HepG2 (cell line): Measurements from ENCODE around the gene CABLES1. TPM values are rescaled to one million over a fixed set of nuclear protein-coding genes. Genes with fewer than 3 reads are reported as not detected.

ENCODE experiments used
- ATAC-seq: fragments of 200-7000 bp; cut with Tn5 transposase; 3 replicates; pipeline ENCODE4 v1.9.1; 2020; ENCODE audit warnings: mild to moderate bottlenecking, moderate library complexity
- BruUV-seq: library from RNA; stranded (reverse); fragments of 400-500 nt; replicated peaks from 2 replicates; lab custom pipeline; 2021; lab: Mats Ljungman, UMichigan
- CTCF ChIA-PET: fragments of 300-600 bp; formaldehyde crosslinking; extraction: SDS; loops from one replicate; lab custom pipeline; 2021; ENCODE audit warnings: low total read pairs, inconsistent platforms, low intra/inter-chr PET ratio; lab: Yijun Ruan, JAX
- POLR2A ChIA-PET: fragments of 350-600 bp; sonication (Branson Sonifier 250); formaldehyde crosslinking; loops from one replicate; lab custom pipeline; 2020; ENCODE audit warnings: antibody characterized with exemption, inconsistent platforms; lab: Yijun Ruan, JAX
- DNase-seq: peaks from one replicate; pipeline ENCODE4 v3.0.0-alpha.2; 2015; ENCODE audit warnings: low spot score
- FAIRE-seq: peaks from 3 replicates; lab custom pipeline; 2011; peaks lifted over from hg19 to GRCh38; lab: Jason Lieb, UNC
- H2AFZ ChIP-seq: one replicate; pipeline ENCODE4 v1.6.1; 2011; ENCODE audit warnings: low read length, inconsistent platforms
- H3K27ac ChIP-seq: fragments of 300-600 bp; 3 replicates; pipeline ENCODE4 v1.8.0; 2011; ENCODE audit warnings: mixed run types, mild to moderate bottlenecking, mixed read lengths, low read length, inconsistent platforms; ENCODE audit not compliant: insufficient read depth; ENCODE audit errors: extremely low read length
- H3K27me3 ChIP-seq, 2 experiments: fragments of 200-600 bp in 1 of 2; 2 replicates in 1 of 2; 3 replicates in 1 of 2; pipeline versions ENCODE4 v1.6.0 to v1.8.0; 2011; ENCODE audit warnings: low read length in 2 of 2, mild to moderate bottlenecking in 2 of 2, moderate library complexity in 2 of 2, inconsistent platforms in 1 of 2; ENCODE audit not compliant: insufficient read depth in 2 of 2, control insufficient read depth in 1 of 2
- H3K36me3 ChIP-seq, 2 experiments: fragments of 200-600 bp in 1 of 2; replicated peaks in 1 of 2; 2 replicates in 1 of 2; 3 replicates in 1 of 2; pipeline versions ENCODE4 v1.5.1 to v1.8.0; 2011; ENCODE audit warnings: low read length in 2 of 2, inconsistent platforms in 1 of 2; ENCODE audit not compliant: insufficient read depth in 2 of 2, control insufficient read depth in 1 of 2
- H3K4me1 ChIP-seq: 2 replicates; pipeline ENCODE4 v1.5.1; 2012; ENCODE audit warnings: low read length, inconsistent platforms; ENCODE audit not compliant: insufficient read depth
- H3K4me2 ChIP-seq: 2 replicates; pipeline ENCODE4 v1.6.0; 2011; ENCODE audit warnings: low read depth, low read length, inconsistent platforms
- H3K4me3 ChIP-seq, 3 experiments: fragments of 200-600 bp in 1 of 3; sonication (generic), shearing (Covaris generic) in 1 of 3; replicated peaks in 1 of 3; 2 replicates each; pipeline ENCODE4 v1.5.1; 2011 to 2016; ENCODE audit warnings: low read length in 3 of 3, inconsistent platforms in 2 of 3, low read depth in 2 of 3, mild to moderate bottlenecking in 2 of 3, control low read depth in 1 of 3, mixed read lengths in 1 of 3; ENCODE audit not compliant: insufficient read depth in 1 of 3
- H3K79me2 ChIP-seq: one replicate; pipeline ENCODE4 v1.6.1; 2011; ENCODE audit warnings: low read length, inconsistent platforms; ENCODE audit not compliant: insufficient read depth
- H3K9ac ChIP-seq: 2 replicates; pipeline ENCODE4 v1.6.0; 2011; ENCODE audit warnings: mild to moderate bottlenecking, low read depth, low read length, inconsistent platforms; ENCODE audit not compliant: insufficient read depth
- H3K9me3 ChIP-seq: 2 replicates; pipeline ENCODE4 v1.5.1; 2012; ENCODE audit warnings: mild to moderate bottlenecking, low read length
- H4K20me1 ChIP-seq: 2 replicates; pipeline ENCODE4 v1.6.0; 2011; ENCODE audit warnings: inconsistent platforms, mild to moderate bottlenecking, low read length, moderate library complexity; ENCODE audit not compliant: insufficient read depth
- FOXJ3 ChIP-seq: sonication (generic); formaldehyde crosslinking; IDR thresholded peaks from 2 replicates; pipeline ENCODE4 v1.4.0; 2020; ENCODE audit warnings: missing genetic modification reagents, mild to moderate bottlenecking, borderline replicate concordance
- MZF1 ChIP-seq: sonication (generic); formaldehyde crosslinking; IDR thresholded peaks from 2 replicates; pipeline ENCODE4 v1.8.1; 2023; ENCODE audit warnings: mild to moderate bottlenecking, missing genetic modification reagents, borderline replicate concordance
- POLR2A ChIP-seq, 2 experiments: IDR thresholded peaks; 2 replicates each; pipeline ENCODE4 v1.6.1; 2011; ENCODE audit warnings: low read depth in 2 of 2, low read length in 2 of 2, mild to moderate bottlenecking in 1 of 2, moderate library complexity in 1 of 2; ENCODE audit not compliant: insufficient read depth in 1 of 2
- PRMT3 ChIP-seq: sonication (generic); formaldehyde crosslinking; IDR thresholded peaks from 2 replicates; pipeline ENCODE4 v1.8.1; 2022; ENCODE audit warnings: low read depth, mild to moderate bottlenecking, moderate library complexity, missing genetic modification reagents, borderline replicate concordance
- THAP7 ChIP-seq: sonication (generic); formaldehyde crosslinking; IDR thresholded peaks from 2 replicates; pipeline ENCODE4 v1.8.1; 2023; ENCODE audit warnings: mild to moderate bottlenecking, missing genetic modification reagents
- TMF1 ChIP-seq: sonication (generic); formaldehyde crosslinking; IDR thresholded peaks from 2 replicates; pipeline ENCODE4 v1.8.1; 2022; ENCODE audit warnings: low read depth, missing genetic modification reagents
- ZNF224 ChIP-seq: sonication (generic); formaldehyde crosslinking; IDR thresholded peaks from 2 replicates; pipeline ENCODE4 v1.5.0; 2020; ENCODE audit warnings: mild to moderate bottlenecking, missing genetic modification reagents
- ZNF329 ChIP-seq: sonication (generic); formaldehyde crosslinking; IDR thresholded peaks from 2 replicates; pipeline ENCODE4 v1.9.0; 2021; ENCODE audit warnings: low read depth, mild to moderate bottlenecking, missing genetic modification reagents
- ZNF512 ChIP-seq: sonication (generic); formaldehyde crosslinking; IDR thresholded peaks from 2 replicates; pipeline ENCODE4 v1.4.0; 2020; ENCODE audit warnings: mild to moderate bottlenecking, missing genetic modification reagents
- ZNF598 ChIP-seq: sonication (generic); formaldehyde crosslinking; IDR thresholded peaks from 2 replicates; pipeline ENCODE4 v1.5.1; 2020; ENCODE audit warnings: mild to moderate bottlenecking, missing genetic modification reagents, borderline replicate concordance
- ZNF652 ChIP-seq: IDR thresholded peaks from 2 replicates; pipeline ENCODE4 v1.6.1; 2016; ENCODE audit warnings: low read depth, borderline replicate concordance
- ZSCAN31 ChIP-seq: sonication (generic); formaldehyde crosslinking; IDR thresholded peaks from 2 replicates; pipeline ENCODE4 v1.5.0; 2020; ENCODE audit warnings: low read depth, mild to moderate bottlenecking, missing genetic modification reagents
- WGBS: methylation state at CpG from one replicate; pipeline ENCODE4 v1.1.6; 2017; ENCODE audit warnings: low lambda C conversion rate; 5-methylcytosine and 5-hydroxymethylcytosine counted together
- in situ Hi-C: cut with HindIII; loops from 2 replicates; pipeline ENCODE4 v1.10.0; 2017; ENCODE audit warnings: low pct_unique_long_range_greater_than_20kb; ENCODE audit not compliant: extremely low pct_ligation_motif_present
- intact Hi-C: fragments of 100-400 bp; cut with micrococcal nuclease; formaldehyde crosslinking; loops from one replicate; pipeline ENCODE4 v1.10.0; 2022; ENCODE audit not compliant: unreplicated experiment
- polyA plus RNA-seq, 8 experiments: library from polyadenylated mRNA; depleted of rRNA in 3 of 8; stranded (reverse) in 7 of 8; unstranded in 1 of 8; fragments of >200 nt; fragmentation: Illumina TruSeq in 4 of 8; extraction: Trizol in 4 of 8; gene quantifications; 2 replicates each; pipeline versions ENCODE4 v1.2.1 to v1.2.3, GENCODE V29; 2011 to 2016; ENCODE audit warnings: low read depth in 4 of 8, missing spikeins in 1 of 8, mixed read lengths in 1 of 8; ENCODE audit not compliant: insufficient read depth in 1 of 8
- total RNA-seq, 5 experiments: library from RNA; depleted of rRNA; stranded (reverse); fragments of >200 nt; fragmentation: Illumina TruSeq; extraction: Trizol; gene quantifications; 2 replicates each; pipeline ENCODE4 v1.2.3, GENCODE V29; 2016; ENCODE audit warnings: low read depth in 1 of 5
- TF ChIP-seq, protein P1 (sequence below): sonication (generic); formaldehyde crosslinking; IDR thresholded peaks from 2 replicates; pipeline ENCODE4 v1.4.0; 2020; ENCODE audit warnings: missing genetic modification reagents

Gene CABLES1
- total and polyA plus RNA-seq, 2 of the 13 experiments (the other 11 are each of a cell fraction or from before 2014, with no cell fraction given) = 14.7 to 25.8 TPM

- POLR2A ChIA-PET = interaction anchor here (0.8 to 1.5 kb wide), 2 partner anchors 87 to 93 kb away, joined by 4 to 5 read pairs; partner anchors contain the start of gene CABLES1
Observed at GRCh38 chr18:23228102-23229061, 93.1 kb downstream of the CABLES1 start.

DNA sequence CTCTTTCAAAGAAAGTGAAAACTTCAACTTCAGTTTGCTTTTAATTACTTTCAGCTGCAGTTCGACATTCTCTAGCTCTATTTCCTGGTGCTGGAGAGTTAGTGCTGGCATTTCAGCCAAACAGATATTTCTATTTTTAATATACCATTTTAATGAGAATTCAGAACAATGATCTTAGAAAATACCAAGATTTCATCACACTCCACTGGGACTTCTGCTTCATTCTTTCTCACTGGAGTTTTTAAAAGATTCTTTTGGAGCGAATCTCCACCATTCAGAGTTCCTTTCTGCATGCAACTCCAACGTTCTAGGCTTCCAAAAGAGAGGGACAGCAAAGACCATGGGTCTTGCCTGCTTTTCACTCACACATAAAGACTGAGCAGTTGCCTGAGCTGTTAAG lies 94.2 kb downstream of the CABLES1 start:
- Histone ChIP-seq H3K9me3 (no peaks in the 10 kb centered on the region), H3K27ac (no peak overlapping the region), H3K9ac (no peak overlapping the region), H3K79me2 (no peaks in the 10 kb centered on the region), H2AFZ (no peak overlapping the region), H3K27me3 (no peaks in the 10 kb centered on the region), H3K4me2 (no peak overlapping the region), H4K20me1 (no peaks in the 10 kb centered on the region), H3K4me1 (peaks cover 21% of the 10 kb centered on the region), H3K36me3 (peaks cover 3 to 23% of the 10 kb centered on the region in 2 experiments), H3K4me3 (no peak overlapping the region)
- no peak for TF ChIP-seq THAP7 (CRISPR knock-in tag)
- no peak for TF ChIP-seq ZNF512
- TF ChIP-seq MZF1 (CRISPR knock-in tag) = no peak
- no peak for TF ChIP-seq POLR2A (IDR thresholded peaks at IDR 0.05; ENCODE audit: insufficient read depth in 1 of 2, low read depth in 2 of 2, low read length in 2 of 2)
- TF ChIP-seq ZNF598 (CRISPR knock-in tag) = no peak
- in situ Hi-C loops (no loop called here), intact Hi-C loops (no loop called here)
- ChIA-PET CTCF (no interaction called here), POLR2A (no interaction called here)
- DNase-seq = no peak
- 90% methylated on average over 3 of the region's 3 CpGs for WGBS
- no peak for ATAC-seq
- BruUV-seq = no TSS peak
- FAIRE-seq = no peak

More at GRCh38 chr18:23228102-23229061, 93.1 kb downstream of the CABLES1 start:
- no peaks in the 10 kb centered on the region for H3K27me3 ChIP-seq
- no peak overlapping the region for H3K27ac ChIP-seq
- H3K79me2 ChIP-seq = no peaks in the 10 kb centered on the region
- H3K9me3 ChIP-seq = no peaks in the 10 kb centered on the region
- 96% methylated on average over 7 of the region's 7 CpGs for WGBS
- FAIRE-seq (no peak), ATAC-seq (no peak), DNase-seq (no peak)
- H2AFZ ChIP-seq = no peak overlapping the region
- H3K4me1 ChIP-seq = peaks cover 21% of the 10 kb centered on the region
- in situ Hi-C loops (no loop called here), intact Hi-C loops (no loop called here)
- H3K4me2 ChIP-seq = no peak overlapping the region
- TF ChIP-seq FOXJ3 (no peak), ZNF329 (CRISPR knock-in tag) (no peak), ZSCAN31 (CRISPR knock-in tag) (no peak), ZNF224 (CRISPR knock-in tag) (no peak), TMF1 (CRISPR knock-in tag) (no peak), ZNF652 (CRISPR knock-in tag) (no peak), PRMT3 (CRISPR knock-in tag) (no peak)
- TF ChIP-seq, protein P1, sequence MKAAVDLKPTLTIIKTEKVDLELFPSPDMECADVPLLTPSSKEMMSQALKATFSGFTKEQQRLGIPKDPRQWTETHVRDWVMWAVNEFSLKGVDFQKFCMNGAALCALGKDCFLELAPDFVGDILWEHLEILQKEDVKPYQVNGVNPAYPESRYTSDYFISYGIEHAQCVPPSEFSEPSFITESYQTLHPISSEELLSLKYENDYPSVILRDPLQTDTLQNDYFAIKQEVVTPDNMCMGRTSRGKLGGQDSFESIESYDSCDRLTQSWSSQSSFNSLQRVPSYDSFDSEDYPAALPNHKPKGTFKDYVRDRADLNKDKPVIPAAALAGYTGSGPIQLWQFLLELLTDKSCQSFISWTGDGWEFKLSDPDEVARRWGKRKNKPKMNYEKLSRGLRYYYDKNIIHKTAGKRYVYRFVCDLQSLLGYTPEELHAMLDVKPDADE (CRISPR knock-in tag) = no peak
- H3K9ac ChIP-seq = no peak overlapping the region
- CTCF ChIA-PET = no interaction called here
- no peak overlapping the region for H3K4me3 ChIP-seq
- BruUV-seq = no TSS peak
- peaks cover 1 to 18% of the 10 kb centered on the region in 2 experiments; a peak in 4 of 5 replicates for H3K36me3 ChIP-seq
- H4K20me1 ChIP-seq = no peaks in the 10 kb centered on the region
